ENCODE measurements around the gene HEBP1.
"Not testable (repeated sequence)": the region's sequence is repeated elsewhere in the genome, so short reads cannot be mapped to it uniquely, and the experiment has no call there.

The HEBP1 gene

GRCh38 chr12:12999959-13000615 is at the start of gene HEBP1:
Gene HEBP1 (minus strand): TSS chr12:13000265. CDS start chr12:13000114, 151 bp downstream.
- peak; percentile 98 for DNase-seq (ENCODE audit: low spot score)

- DNase-seq (ENCODE audit: low spot score), result no peak
Observed at GRCh38 chr12:13049816-13050215, 49.8 kb upstream of the HEBP1 start.

- DNase-seq (ENCODE audit: low spot score), result no peak
Observed at GRCh38 chr12:13046964-13047363, 46.9 kb upstream of the HEBP1 start.

- no peak for DNase-seq (ENCODE audit: low spot score)
Observed at GRCh38 chr12:13045816-13046215, 45.8 kb upstream of the HEBP1 start.

- peak; percentile 27 for DNase-seq (ENCODE audit: low spot score)
Observed at GRCh38 chr12:13044906-13045299, 44.8 kb upstream of the HEBP1 start.

- peak; percentile 94 for DNase-seq (ENCODE audit: low spot score)
Observed at GRCh38 chr12:13044002-13044905, 44.2 kb upstream of the HEBP1 start, which contains the start of gene FAM234B. Gene FAM234B (plus strand): TSS chr12:13044381. CDS start chr12:13044404, 23 bp downstream.

GRCh38 chr12:13042666-13043230 is 42.7 kb upstream of the HEBP1 start:
- no peak for DNase-seq (ENCODE audit: low spot score)

GRCh38 chr12:13041224-13041623 is 41.2 kb upstream of the HEBP1 start:
- no peak for DNase-seq (ENCODE audit: low spot score)

GRCh38 chr12:13039328-13039956 is 39.4 kb upstream of the HEBP1 start:
- DNase-seq (ENCODE audit: low spot score), result no peak

- no peak for DNase-seq (ENCODE audit: low spot score)
Observed at GRCh38 chr12:13038491-13039161, 38.6 kb upstream of the HEBP1 start.

GRCh38 chr12:13036881-13037280 is 36.8 kb upstream of the HEBP1 start:
- DNase-seq (ENCODE audit: low spot score), result no peak

- DNase-seq (ENCODE audit: low spot score), result not testable (repeated sequence)
Observed at GRCh38 chr12:13035335-13035734, 35.3 kb upstream of the HEBP1 start.

GRCh38 chr12:13033476-13033875 is 33.4 kb upstream of the HEBP1 start:
- DNase-seq (ENCODE audit: low spot score), result no peak

- DNase-seq (ENCODE audit: low spot score), result no peak
Observed at GRCh38 chr12:13032164-13032563, 32.1 kb upstream of the HEBP1 start.

GRCh38 chr12:13030541-13031291 is 30.7 kb upstream of the HEBP1 start:
- DNase-seq (ENCODE audit: low spot score), result no peak

- peak; percentile 17 for DNase-seq (ENCODE audit: low spot score)
Observed at GRCh38 chr12:13028825-13029570, 28.9 kb upstream of the HEBP1 start.

GRCh38 chr12:13027508-13027907 is 27.4 kb upstream of the HEBP1 start:
- no peak for DNase-seq (ENCODE audit: low spot score)

GRCh38 chr12:13027032-13027431 is 27.0 kb upstream of the HEBP1 start:
- no peak for DNase-seq (ENCODE audit: low spot score)

GRCh38 chr12:13026286-13026685 is 26.2 kb upstream of the HEBP1 start:
- no peak for DNase-seq (ENCODE audit: low spot score)

- DNase-seq (ENCODE audit: low spot score), result no peak
Observed at GRCh38 chr12:13024531-13024916, 24.5 kb upstream of the HEBP1 start.
